Measurements from ENCODE around the gene DHX38.

The DHX38 gene

DNA sequence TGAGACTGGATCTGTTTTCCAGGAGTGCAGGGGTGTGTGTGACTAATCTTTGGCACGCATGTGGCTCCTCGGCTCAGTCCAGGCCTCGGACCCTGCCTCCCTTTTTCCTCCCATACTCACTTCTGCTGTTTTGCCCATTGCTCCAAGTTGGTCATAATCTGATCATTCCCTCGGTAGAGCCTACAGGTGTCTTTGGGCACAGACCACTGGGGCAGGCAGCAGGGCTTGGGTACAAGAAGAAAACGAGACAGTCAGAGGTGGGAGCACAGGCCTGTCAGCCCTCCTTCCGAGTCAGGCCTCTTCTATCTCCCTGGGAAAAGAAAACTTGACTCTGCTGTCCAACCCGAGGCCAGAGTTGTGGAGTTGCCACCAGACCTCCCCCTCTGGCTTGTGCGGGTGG is 29.8 kb downstream of the DHX38 start:
- no peak for DNase-seq

DNA sequence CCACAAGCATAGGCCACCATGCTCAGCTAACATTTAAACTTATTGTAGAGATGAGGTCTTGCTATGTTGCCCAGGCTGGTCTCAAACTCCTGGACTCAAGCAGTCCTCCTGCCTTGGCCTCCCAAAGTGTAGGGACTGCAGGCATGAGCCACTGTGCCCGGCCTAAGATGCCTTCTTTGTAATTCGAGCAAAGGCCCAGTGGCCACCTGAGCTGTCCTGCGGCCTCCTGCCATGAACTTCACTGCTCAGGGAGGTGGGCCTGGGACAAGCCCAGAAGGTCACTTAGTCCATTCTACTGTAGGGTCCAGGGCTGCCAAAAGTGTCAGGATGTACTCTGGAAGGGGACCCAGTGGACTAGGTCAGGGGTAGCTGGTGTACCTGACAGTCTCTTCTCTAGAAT is 30.5 kb downstream of the DHX38 start:
- DNase-seq: no peak

DNA sequence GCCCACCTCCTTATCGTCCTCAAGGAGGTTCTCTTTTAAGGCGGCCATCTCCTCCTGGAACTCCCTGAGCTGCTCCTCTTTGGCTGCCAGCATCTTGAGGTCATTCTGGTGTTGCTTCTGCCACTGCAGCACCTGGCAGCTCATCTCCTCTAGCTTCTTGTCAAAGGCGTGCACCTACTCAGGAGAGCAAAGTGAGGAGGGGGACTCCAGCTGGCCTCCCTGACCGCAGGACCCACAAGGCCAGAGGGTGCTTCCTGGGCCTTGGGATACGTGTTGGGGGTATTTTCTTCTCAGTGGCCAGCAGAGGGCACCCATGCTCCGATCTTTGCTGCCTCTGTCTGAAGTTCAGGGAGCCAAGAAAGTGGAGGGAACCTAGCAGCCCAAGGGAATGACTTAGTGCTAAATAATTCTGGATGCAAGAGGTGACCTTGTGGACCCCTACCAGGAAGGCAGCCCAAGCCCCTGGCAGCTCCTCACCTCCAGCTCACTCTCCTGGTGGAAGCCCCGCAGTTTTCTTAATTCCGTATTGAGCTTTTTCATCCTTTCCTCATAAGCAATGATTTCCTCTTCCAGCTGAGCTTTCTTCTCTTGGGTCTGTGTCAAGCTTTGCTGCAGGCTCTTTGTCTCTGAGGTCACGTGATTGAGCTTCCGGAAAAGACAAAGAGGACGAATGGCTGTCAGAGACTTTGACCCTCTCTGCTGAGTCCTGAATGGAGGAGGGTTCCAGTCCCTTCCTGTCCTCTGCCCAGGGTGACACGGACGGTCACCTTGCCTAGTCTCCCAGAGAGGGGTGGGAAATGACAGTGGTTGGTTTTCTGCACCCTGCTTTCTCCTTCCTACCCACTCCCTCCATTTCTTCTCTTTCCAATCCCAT is 31.4 kb downstream of the DHX38 start:
- peak; percentile 77 for DNase-seq

DNA sequence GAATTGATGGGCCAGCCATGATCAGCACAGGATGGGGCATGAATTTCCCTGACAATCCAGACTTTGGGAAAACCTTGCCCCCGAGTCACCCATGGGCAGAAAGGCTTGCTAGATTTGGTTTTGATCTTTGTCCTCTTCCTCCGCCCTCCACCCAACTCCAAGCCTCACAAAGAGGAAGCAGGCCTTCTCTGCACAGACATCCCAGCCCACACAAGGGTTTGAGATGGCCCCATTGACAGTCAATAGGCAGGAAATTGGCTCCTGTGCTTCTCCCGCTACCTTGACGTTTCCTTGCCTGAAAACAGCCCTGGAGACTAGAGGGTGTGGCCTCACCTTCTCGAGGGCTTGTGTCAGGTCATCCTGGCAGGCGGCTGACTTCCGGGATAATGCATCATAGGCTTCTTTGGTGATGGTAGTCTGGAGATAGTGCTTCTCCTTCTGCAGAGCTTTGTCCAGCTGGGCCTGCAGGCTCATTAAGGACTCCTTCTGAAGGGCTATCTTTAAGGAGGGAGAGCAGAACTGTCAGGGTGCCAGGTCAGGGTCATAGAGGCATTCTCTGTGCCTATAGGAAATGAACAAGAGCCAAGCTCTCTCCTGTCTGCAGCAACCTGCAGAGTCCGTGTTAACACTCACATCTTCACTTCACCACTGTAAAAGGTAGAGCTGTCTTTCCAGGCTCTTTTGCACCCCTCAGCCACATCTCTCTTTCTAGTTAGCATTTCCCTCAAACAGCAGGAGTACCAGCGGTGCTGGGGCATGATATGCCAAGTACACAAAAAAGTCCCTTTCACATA is 32.2 kb downstream of the DHX38 start:
- no peak for DNase-seq

DNA sequence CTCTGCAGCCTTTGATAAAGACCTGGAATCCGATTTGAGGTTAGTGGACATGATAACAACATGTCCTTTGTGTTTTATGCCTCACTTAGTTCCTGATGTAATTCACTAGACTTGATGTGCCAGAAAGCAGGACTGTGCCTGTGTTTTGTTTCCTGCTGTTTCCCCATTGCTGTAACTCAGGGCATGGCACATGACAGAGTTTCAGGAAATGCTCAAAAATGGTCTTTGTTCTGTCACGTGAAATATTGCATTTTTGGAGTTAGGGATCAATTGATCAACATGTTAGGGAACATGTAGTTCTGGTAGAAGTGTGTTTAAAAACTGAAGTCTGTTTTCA is 32.8 kb downstream of the DHX38 start:
- no peak for DNase-seq

DNA sequence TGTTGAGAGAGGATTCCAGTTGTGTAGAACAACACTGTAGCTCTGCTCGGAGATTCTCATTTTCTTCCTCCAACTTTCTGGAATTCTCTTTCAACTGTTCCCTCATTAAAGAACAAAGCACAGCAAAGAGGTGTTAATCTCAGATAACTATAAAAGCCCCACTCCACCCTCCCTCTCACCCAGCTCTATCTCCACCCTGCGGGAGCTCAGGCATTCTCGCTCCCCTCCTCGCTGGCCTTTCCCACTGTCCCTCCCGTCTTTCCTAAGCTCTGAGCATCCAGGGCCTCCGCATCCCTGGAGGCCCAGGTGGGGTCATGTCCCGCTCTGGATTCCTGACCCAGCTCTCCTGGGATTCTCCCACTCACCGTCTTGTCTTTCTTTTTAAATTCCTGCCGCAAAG is 35.1 kb downstream of the DHX38 start:
- no peak for DNase-seq

DNA sequence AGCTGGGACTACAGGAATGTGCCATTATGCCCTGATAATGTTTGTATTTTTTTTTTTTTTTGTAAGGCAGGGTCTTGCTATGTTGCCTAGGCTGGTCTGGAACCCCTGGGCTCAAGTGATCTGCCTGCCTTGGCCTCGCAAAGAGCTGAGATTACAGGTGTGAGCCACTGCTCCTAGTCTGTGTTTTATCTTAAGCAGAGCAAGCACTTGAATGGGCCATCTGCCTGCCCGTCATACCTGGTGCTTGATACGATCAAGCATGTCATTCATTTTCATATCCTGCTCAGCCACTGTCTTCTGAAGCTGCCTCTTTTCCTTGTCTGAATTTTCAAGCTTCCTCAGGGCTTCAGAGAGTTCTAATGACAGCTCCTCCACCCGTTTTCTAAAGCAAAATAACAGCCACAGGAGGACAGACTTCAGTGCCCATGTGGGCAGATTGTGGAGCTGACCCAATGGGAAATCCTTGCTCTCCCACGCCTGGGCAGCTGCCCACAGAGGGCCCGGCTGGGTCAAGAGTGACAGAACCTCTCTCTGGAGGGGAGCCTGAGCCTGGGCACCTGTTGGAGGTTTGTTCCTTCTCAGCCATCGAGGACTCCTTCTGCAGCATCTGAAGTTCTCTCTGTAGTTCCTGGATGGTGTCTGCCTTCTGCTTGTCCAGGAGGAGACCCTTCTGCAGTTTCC is 36.5 kb downstream of the DHX38 start:
- no peak for DNase-seq

DNA sequence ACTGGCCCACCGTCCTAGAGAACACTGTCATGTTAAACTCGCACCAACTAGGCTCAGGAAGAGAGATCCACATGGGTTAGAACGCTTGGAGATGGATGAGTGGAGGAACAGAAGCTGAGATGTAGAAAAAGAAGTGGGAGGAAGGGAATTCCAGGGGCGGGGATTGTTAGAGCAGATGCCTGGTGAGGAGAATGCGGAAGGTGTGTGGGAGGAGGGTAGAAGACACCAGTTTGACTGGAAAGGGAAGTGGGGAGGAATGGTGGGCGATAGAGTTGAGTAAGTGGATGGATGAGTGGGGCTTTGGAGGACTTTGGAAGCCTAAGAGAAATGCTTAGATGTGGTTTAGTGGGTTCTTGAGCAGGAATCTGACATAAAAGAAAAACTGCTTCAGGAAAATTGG is 37.4 kb downstream of the DHX38 start:
- DNase-seq: no peak

DNA sequence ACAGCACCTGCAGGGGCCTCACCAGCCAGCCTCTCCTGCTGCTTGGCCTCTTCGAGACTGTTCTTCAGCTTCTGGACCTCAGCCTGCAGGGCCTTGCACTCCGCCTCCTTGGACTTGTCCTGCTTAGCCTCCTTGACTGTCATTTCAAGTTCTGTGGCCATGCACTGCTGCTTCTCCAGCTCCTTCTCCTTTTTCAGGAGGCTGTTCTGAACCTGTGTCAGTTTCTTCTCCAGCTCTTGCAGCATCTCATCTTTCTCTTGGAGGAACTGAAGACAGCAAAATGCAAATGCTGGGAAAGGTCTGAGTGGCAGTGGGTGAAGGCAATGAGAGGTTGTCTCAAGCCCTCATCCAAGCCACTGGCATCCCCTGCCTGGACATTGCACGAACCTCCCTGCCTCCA is 39.1 kb downstream of the DHX38 start:
- no peak for DNase-seq

DNA sequence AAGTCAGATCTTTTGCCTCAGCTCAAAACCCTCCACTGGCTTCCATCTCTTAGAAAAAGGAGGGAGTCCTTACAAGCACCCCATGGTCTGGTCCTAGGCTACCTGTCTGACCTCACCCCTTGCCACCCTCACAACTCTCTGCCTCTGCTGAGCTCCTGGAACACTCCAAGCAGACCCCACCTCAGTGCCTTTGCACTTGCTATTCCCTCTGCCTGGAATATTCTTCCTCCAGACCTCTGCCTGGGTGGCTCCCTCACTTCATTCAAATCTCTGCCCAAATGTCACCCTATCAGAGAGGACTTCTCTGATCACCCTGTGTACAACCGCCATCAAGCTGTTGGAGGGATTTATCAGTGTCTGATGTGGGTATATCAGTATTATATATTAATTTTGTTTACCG is 40.9 kb downstream of the DHX38 start:
- DNase-seq: no peak

DNA sequence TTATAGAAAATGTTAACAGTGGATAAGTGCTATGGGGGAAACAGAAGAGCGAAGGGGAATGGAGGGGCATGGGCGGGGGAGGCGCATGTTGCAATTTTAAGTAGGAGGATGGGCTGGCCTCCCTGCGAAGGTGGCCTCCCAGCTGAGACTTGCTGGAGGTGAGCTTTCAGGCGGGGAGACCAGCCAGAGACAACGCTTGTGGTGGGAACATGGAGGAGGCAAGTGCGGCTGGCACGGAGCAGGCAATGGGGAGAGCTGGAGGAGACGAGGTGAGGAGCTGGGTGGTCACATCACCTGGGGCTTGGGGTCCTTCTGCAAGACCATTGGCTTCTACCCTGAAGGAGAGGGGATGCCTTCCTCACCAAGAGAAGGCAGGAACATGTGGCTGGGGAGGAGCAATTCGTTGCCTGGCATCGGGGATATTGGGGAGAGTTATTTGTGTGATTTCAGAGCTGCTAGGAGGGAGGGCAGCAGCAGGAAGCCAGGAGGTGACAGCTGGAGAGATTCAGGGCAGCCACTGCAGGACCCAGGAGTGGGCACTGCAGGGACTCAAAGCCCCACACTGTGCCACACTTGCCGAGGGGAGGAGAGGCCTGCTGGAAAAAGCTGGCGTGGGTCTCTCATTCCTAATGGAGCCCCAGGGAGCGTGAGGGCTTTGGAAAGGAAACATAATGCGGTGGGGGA is 43.9 kb downstream of the DHX38 start:
- DNase-seq: no peak

DNA sequence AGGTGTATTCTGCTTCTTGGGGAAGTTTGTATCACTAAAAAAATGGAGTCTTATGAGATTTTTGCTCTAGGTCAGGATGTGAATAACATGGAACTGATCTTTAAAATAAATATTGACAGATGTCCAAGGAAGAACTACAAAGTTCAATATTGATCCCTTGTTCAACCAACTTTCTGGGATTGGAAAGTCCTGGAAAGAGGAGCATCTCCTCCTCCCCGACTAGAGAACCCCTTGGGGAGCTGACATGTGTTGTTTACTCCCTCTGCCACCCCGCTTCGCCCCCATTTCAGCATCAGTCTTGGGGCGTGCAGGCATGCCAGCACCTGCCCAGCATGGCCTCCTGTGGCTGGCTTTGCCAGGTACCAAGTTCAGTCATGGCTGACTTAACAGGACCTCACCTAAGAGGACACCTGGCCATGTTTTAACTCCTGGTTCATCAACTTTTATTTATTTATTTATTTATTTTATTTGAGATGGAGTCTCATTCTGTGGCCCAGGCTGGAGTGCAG is 44.5 kb downstream of the DHX38 start:
- DNase-seq: no peak

DNA sequence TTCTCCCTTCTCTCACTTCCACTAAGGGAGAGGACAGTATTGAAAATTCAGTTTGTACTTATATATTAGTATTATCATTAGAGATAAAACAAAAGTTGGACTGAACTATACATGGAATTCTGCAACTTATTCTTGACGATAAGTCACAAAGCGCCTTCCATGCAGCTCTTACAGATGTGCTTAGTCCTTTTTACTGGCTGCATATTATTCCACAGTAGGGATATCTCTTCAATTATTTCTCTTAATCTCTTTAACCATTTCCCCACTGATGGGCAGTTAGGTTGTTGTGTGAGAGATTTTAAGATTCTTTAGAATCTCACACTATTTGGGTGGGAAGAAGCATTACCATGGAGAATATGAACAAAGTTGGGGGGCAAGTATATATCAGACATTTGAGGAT is 46.3 kb downstream of the DHX38 start:
- no peak for DNase-seq

DNA sequence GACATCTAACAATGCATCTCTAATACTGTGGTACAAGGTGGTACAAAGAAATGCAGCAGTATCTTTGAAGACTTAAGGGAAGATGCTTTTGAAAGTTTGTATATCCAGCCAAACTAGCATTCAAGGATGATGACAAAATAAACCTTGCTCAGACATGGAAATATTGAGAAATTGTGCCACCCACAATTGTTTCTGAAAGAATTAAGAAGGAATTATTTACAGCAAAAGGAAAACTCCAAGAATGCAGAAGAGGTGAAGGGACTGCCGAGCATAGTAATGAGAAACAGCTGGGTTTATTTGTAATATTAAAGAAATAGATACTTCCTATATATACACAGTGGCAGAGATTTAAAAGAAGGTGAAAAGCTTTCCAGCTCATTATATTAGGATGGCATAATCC is 48.8 kb downstream of the DHX38 start:
- DNase-seq: no peak

DNA sequence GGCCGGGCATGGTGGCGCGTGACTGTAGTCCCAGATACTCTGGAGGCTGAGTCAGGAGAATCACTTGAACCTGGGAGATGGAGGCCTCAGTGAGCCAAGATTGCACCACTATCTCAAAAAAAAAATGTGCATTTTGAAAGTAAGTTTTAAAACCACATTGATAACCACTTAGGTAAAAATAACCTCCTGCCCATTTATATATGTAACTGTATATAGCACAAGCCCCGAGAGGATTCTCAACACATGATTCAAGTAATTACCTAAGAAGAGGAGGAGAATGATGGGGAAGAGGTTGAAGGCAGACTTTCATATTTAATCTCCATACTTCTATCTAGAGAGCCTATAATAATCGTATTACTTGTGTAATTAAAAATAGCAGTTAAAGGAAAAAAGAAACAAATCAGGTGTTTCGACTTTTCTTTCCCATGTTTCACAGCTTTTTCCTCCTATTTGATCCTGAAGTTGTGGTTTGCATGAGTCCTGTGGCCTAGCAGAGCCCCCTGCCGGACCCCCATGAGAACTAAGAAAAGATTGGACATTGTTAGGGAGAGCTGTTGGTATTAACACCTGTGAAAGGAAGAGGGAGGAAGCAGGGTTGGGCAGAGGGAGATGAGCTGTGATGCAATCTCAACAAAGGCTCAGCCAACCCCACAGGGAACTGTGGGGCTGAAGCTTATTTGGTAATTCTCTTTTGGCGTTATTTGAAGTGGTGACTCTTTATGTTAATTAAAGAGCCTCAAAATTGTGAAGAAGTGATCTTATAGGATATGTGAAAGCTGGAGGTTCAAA is 56.2 kb downstream of the DHX38 start:
- no peak for DNase-seq

DNA sequence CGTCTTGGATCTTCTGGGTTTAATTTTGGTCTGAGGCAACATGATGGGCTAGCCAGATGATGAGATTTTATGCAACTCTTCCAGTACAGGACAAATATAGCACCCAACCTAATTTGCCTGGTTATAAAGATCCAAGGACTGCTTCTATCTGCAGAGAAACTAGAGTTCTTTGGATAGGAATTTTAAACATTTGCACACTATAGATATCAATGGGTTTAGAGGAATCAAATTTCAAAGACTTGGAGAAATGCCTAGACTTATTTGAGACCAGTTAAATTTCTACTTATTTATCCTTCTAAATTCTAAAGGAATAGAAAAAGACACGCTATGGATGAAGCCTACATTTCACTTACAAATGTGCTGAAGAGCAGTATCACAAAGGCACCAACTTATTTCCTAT is 65.7 kb downstream of the DHX38 start:
- DNase-seq: no peak

DNA sequence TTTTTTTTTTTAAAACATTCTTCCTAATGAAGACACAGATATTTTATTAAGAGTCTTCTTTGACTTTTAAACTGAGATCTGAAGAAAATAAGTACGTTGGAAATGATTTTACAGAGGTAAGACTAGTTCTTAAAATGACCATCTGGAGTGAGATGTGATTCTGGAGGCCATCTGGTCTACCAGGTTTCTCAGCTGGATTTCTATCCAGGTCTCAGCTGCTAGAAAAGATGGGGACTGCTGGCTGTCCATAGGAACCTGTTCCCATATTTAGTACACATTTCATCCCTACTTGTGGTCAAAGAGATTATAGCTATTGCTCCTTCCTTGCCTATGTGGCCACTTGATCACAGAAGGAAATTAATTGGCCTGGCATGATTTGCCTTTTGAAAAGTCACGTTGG is 66.2 kb downstream of the DHX38 start:
- DNase-seq: no peak

DNA sequence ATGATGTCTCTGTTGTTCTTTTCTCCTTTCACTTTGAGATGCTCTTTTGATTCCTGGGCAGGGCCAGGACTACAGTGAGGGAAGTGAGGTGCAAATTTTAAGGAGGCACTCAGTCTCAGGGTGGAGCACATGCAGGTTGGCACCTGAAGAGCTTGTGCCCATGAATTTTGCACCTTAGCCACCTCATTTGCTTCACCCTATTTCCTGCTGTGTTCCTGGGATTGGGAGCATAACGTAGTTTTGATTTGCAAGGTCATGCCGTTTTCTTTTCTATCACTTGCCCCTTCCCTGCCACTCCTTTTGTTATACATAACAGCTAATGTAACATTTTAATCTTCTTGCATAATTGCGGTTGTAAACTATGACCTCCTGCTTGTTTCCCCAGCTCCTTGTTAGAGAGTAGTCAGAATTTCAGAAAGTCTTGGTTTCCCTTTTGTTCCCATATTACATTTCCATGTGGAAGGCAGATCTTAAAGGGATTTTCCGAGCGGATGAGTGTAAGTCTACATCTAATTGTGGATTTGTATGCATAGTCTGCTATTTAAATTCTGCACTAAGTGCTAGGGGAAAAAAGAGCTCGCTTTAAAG is 68.6 kb downstream of the DHX38 start:
- DNase-seq: no peak

Data from NCI-H1092 treated with DMSO at 0.1 percent for 48 hours (cell line).